A673 (cell line): ENCODE measurements around the gene RPS29. TPM values are rescaled to one million over a fixed set of nuclear protein-coding genes. Genes with fewer than 3 reads are reported as not detected.

Experiments used
- BruUV-seq: library from RNA; stranded (reverse); fragments of 400-500 nt; replicated peaks from 2 replicates; lab custom pipeline; 2021; lab: Mats Ljungman, UMichigan
- CTCF ChIA-PET: fragments of 300-600 bp; sonication (Branson Sonifier 250); formaldehyde crosslinking; loops from one replicate; lab custom pipeline; 2022; ENCODE audit warnings: antibody characterized with exemption; lab: Charles Lee
- POLR2A ChIA-PET: fragments of 300-600 bp; sonication (Branson Sonifier 250); formaldehyde crosslinking; loops from one replicate; lab custom pipeline; 2022; ENCODE audit warnings: antibody characterized with exemption; ENCODE audit not compliant: low non-redundant PET; lab: Charles Lee
- DNase-seq: peaks from one replicate; pipeline ENCODE4 v3.0.0-alpha.2; 2015; ENCODE audit warnings: low spot score
- H3K27ac ChIP-seq: fragments of 200-600 bp; sonication (generic); 2 replicates; pipeline ENCODE4 v1.5.1; 2016; ENCODE audit warnings: mixed run types, low read depth, mild to moderate bottlenecking, mixed read lengths, antibody characterized with exemption, low read length; ENCODE audit not compliant: poor library complexity, severe bottlenecking
- H3K27me3 ChIP-seq: fragments of 200-600 bp; sonication (generic); replicated peaks from 2 replicates; pipeline ENCODE4 v1.6.1; 2017; ENCODE audit warnings: mixed run types, low read depth, mild to moderate bottlenecking, mixed read lengths, antibody characterized with exemption, low read length; ENCODE audit not compliant: insufficient read depth, poor library complexity
- H3K36me3 ChIP-seq: fragments of 200-600 bp; sonication (generic); 2 replicates; pipeline ENCODE4 v1.6.1; 2016; ENCODE audit warnings: mixed run types, mild to moderate bottlenecking, mixed read lengths, antibody characterized with exemption, low read length; ENCODE audit not compliant: insufficient read depth, poor library complexity, severe bottlenecking
- H3K4me1 ChIP-seq: fragments of 200-600 bp; sonication (generic); 2 replicates; pipeline ENCODE4 v1.6.1; 2017; ENCODE audit warnings: mixed run types, mild to moderate bottlenecking, mixed read lengths, antibody characterized with exemption, low read length; ENCODE audit not compliant: insufficient read depth, poor library complexity, severe bottlenecking
- H3K4me3 ChIP-seq: fragments of 200-600 bp; sonication (generic); 2 replicates; pipeline ENCODE4 v1.5.1; 2016; ENCODE audit warnings: low read depth, mixed run types, mild to moderate bottlenecking, mixed read lengths, low read length; ENCODE audit not compliant: poor library complexity, severe bottlenecking
- H3K9me3 ChIP-seq: fragments of 200-600 bp; sonication (generic); 2 replicates; pipeline ENCODE4 v1.6.1; 2016; ENCODE audit warnings: mixed run types, low read depth, mild to moderate bottlenecking, mixed read lengths, antibody characterized with exemption, low read length; ENCODE audit not compliant: poor library complexity, severe bottlenecking
- CTCF ChIP-seq: fragments of 300-800, 200-600 bp; sonication (generic); conservative IDR thresholded peaks from 2 replicates; pipeline ENCODE4 v1.5.1; 2017; ENCODE audit warnings: low read depth, mild to moderate bottlenecking, antibody characterized with exemption, low read length, moderate library complexity, mixed read lengths
- EZH2 ChIP-seq: fragments of 200-600 bp; sonication (generic); IDR thresholded peaks from 2 replicates; pipeline ENCODE4 v1.6.1; 2017; ENCODE audit warnings: borderline replicate concordance, low read depth, mild to moderate bottlenecking, mixed read lengths, antibody characterized with exemption, low read length; ENCODE audit not compliant: poor library complexity, severe bottlenecking
- intact Hi-C: fragments of 100-400 bp; cut with micrococcal nuclease; formaldehyde crosslinking; loops from one replicate; pipeline ENCODE4 v1.10.0; 2022; ENCODE audit not compliant: unreplicated experiment
- total RNA-seq: library from RNA; stranded (reverse); gene quantifications from 2 replicates; pipeline ENCODE4 v1.2.3, GENCODE V29; 2021

Gene RPS29
- total RNA-seq, 1 experiment from 2014 or later, result 1,002 TPM

GRCh38 chr14:49633640-49634546 lies 47.7 kb upstream of the RPS29 start:
- TF ChIP-seq EZH2 (no peak), CTCF (peak; percentile 99)
- BruUV-seq, result no TSS peak
- Histone ChIP-seq H3K27me3 (no peaks in the 10 kb centered on the region), H3K4me3 (peak overlapping the region; percentile 95), H3K9me3 (no peaks in the 10 kb centered on the region), H3K27ac (peak overlapping the region; percentile 96), H3K4me1 (peaks cover 14% of the 10 kb centered on the region), H3K36me3 (peaks cover 3% of the 10 kb centered on the region)
- peak; percentile 98 for DNase-seq
- POLR2A ChIA-PET, result interaction anchor here (0.7 kb wide), 1 partner anchor 195 kb away, joined by 4 read pairs; no protein-coding TSS in a partner anchor
- CTCF ChIA-PET, result interaction anchor here (0.5 to 1.7 kb wide), 12 partner anchors 10 to 228 kb away, joined by 3 to 23 read pairs (median 3); partner anchors contain the start of genes KLHDC2, MGAT2 and RPL36AL
- intact Hi-C loops, result loop anchor here (2.0 to 5.0 kb wide), 6 partner anchors 55 to 899 kb away; partner anchors contain the start of genes KLHDC2, MAP4K5, NEMF and POLE2

- DNase-seq, result no peak
- Histone ChIP-seq H3K4me3 (peak overlapping the region; percentile 8), H3K27ac (no peak overlapping the region), H3K9me3 (no peaks in the 10 kb centered on the region), H3K36me3 (peaks cover 24% of the 10 kb centered on the region), H3K4me1 (peaks cover 22% of the 10 kb centered on the region), H3K27me3 (no peaks in the 10 kb centered on the region)
- no TSS peak for BruUV-seq
- no peak for TF ChIP-seq EZH2
- no peak for TF ChIP-seq CTCF
- intact Hi-C loops, result no loop called here
- ChIA-PET POLR2A (no interaction called here), CTCF (interaction anchor here (1.1 kb wide), 1 partner anchor 10 kb away, joined by 6 read pairs; no protein-coding TSS in a partner anchor)
These were observed 38.0 kb upstream of the RPS29 start for GRCh38 chr14:49623941-49624839.

- Histone ChIP-seq H3K4me3 (peak overlapping the region; percentile 93), H3K36me3 (peaks cover 31% of the 10 kb centered on the region), H3K9me3 (no peaks in the 10 kb centered on the region), H3K4me1 (peaks cover 22% of the 10 kb centered on the region), H3K27me3 (no peaks in the 10 kb centered on the region), H3K27ac (peak overlapping the region; percentile 35)
- BruUV-seq, result no TSS peak
- TF ChIP-seq CTCF (no peak), EZH2 (no peak)
- CTCF ChIA-PET, result interaction anchor here (0.6 kb wide), 1 partner anchor 11 kb away, joined by 3 read pairs; no protein-coding TSS in a partner anchor
- no peak for DNase-seq
- POLR2A ChIA-PET, result no interaction called here
- intact Hi-C loops, result no loop called here
These were observed 37.2 kb upstream of the RPS29 start for GRCh38 chr14:49623387-49623786.
